Midbrain (tissue), 1 donor: ENCODE measurements around the gene ANKRD40CL.

Source experiments
- DNase-seq: peaks from one replicate; lab custom pipeline; 2025; lab: John Stamatoyannopoulos, UW

The ANKRD40CL gene

DNA sequence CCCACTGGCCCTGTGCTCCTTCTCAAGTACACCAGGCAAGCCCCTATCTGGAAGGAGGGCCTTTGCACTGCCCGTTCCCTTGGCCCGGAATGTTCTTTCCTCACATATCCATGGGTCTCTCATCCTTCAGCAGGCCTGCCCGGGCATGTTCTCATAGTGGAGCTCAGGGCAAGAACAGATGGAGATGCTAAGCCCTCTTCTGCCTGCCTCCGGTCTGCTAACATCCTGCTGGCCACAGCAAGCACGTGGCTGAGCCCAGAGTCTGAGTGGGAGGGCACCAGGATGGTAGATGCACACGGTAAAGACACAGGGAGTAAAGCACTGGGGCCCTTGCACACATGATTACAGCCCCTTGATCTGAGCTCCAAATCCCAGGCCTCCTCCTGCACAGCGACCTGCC lies 19.8 kb upstream of the ANKRD40CL start:
- DNase-seq: no peak

DNA sequence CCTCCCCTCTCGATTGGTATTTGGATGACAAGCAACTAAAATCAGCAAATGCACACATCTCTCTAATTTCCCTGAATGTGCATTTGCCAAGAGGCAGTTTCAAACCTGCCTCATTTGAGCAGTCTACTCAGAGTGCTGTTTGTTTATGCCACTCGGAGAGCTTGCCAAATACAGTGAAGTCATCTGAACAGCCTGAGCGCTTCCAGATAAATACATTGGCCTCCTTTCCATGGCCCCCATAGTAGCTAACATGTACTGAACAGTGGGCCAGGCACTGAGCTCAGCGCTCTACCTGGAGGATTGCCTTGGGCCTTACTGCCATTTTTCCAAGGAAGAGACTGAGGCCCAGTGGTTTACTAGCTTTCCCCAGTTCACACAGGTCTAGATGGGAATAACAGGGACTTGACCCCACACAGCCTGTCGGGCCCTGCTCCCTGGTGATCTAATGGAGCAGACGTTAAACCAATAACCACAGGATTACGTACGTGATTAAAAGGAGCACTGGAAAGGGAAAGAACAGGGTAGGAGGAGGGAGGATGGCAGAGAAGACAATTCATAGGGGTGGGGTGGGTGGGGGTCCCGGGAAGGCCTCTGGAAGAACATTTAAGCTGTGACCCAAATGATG lies 18.7 kb upstream of the ANKRD40CL start:
- peak; percentile 34 for DNase-seq

DNA sequence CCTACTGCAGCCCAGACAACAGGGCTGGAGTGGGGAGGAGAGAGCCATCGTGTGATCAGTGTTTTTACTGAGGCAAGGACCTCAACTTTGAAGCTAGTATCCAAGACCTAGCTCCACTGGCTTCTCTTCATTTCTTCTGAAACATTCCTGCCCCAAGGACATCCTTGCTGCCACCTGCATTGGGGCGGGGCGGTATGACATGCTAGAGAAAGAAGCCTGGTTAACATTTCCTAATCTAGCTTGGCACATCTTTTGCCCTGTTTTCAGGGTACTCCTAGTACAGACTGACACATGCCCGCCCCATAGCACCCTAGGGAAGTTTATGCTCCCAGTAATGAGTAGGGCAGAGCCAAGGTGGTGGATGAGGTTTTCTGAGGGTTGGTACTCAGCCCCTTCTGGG lies 17.8 kb upstream of the ANKRD40CL start:
- no peak for DNase-seq

DNA sequence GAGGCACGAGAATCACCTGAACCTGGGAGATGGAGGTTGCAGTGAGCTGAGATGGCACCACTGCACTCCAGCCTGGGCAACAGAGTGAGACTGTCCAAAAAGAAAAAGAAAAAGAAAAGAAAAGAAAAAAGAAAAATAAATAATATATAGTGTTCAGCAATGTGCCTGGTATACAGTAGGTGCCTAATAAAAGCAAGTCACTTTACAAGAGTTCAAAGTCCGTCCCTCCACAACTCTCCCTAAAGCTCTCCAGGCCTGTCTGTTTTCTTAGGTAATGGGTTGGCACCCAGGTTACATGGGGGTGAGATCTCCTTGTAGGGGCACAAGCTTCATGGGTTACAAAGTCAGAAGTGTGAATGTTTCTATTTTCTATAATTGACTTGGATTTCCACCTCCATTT lies 16.6 kb upstream of the ANKRD40CL start:
- DNase-seq: no peak

DNA sequence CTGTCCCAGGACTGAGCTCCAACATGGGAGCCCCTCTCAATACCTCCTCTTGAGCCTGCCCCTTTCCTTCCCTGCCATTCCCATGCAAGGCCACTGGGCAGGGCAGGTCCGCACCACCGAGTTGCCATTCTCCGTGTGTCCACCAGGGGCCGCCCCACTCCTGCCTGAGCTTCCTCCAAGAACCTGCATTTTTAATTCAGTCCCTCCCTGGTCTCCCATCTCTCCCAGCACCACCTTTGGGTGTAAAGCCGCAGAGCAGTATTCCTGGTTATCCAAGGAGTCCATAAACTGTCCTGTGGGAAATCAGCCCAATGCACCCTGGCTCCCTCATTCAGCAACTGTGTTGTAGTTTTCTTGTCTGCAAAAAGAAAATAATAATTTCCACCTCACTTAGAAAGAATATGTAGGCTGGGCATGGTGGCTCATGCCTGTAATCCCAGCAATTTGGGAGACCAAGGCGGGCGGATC lies 15.9 kb upstream of the ANKRD40CL start:
- peak; percentile 87 for DNase-seq

DNA sequence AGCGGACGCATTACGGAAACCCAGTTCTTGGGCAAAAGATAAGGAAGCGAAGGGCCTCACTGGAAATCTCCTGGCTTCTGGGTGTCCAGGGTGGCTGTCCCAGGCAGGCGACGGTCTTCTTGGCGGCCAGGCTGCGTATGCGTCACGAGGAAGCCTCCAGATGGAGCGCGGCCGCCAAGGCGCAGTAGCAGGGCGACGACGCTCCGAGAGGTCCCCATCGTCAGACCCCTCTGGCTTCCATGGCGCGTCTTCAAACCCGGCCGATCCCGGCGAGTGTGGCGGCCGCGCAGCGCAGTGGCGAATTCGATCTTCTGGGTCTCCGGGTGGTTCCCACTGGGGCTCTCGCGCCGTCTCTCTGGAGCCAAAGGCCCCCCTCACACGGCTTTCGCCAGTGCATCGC lies 13.8 kb upstream of the ANKRD40CL start:
- no peak for DNase-seq

DNA sequence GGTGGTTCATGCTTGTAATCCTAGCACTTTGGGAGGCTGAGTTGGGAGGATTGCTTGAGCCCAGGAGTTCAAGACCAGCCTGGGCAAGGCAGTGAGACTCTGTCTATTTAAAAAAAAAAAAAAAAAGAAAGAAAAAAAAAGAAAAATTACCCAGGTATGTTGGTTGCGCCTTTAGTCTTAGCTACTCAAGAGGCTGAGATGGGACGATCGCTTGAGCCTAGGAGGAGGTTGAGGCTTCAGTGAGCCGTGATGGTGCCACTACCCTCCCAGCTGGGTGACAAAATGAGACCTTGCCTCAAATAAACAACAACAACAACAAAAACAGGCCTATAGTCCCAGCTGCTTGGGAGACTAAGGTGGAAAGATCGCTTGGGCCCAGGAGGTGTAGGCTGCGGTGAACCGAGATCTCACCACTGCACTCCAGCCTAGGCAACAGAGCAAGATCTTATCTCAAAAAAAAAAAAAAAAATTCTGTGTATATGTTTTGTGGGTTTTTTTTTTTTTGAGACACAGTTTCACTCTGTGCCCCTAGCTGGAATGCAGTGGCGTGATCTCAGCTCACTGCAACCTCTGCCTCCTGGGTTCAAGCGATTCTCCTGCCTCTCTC lies 12.5 kb upstream of the ANKRD40CL start:
- no peak for DNase-seq

DNA sequence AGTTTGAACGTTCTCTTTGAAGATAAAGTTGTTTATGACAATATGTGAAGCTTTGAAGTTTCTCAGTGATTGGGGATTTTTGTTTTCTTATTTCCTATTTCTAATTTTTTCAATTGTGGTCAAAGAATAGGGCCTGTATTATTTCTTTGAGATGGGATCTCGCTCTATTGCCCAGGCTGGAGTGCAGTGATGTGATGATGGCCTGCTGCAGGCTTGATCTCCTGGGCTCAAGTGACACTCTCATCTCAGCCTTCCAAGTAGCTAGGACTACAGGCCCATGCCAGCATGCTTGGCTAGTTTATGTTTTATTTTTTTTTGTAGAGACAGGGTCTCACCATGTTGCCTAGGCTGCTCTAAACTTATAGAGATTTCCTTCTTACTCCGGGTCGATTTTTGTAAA lies 11.7 kb upstream of the ANKRD40CL start:
- DNase-seq: no peak

DNA sequence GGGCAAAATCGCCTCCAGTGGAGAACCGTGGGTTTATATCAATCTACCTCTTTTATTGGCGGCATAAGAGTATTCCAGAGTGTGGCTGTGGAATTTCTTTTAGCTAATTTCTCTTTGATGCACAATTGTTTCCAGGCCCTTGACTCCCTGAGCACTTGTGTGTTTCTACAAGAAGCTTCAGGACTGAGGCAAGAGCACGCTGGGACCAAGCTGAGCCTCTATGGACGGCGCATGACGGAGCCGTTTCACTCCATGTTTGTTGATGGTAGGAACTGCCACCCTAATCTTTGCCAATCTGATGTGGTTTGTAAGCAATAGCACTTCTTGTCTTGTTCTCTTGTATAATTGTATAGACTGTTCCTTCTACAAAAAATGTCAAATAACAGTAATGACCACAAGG lies 11.2 kb upstream of the ANKRD40CL start:
- DNase-seq: no peak

DNA sequence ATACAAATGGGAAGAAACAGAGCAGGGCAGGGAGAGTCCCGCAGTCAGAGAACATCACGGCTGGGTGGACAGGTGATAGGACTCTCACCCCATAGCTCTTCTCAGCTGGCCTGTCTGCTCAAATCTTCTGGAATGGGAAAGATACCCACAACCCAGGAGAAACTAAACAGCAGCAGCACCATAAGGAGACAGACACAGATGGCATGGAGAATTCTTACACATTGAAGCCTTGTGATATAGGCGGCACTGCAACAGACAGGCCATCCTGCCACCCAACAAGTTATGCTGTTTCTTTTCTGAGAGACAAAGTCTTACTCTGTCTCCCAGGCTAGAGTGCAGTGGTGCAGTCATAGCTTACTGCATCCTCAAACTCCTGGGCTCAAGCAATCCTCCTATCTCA lies 8.6 kb upstream of the ANKRD40CL start:
- DNase-seq: no peak

DNA sequence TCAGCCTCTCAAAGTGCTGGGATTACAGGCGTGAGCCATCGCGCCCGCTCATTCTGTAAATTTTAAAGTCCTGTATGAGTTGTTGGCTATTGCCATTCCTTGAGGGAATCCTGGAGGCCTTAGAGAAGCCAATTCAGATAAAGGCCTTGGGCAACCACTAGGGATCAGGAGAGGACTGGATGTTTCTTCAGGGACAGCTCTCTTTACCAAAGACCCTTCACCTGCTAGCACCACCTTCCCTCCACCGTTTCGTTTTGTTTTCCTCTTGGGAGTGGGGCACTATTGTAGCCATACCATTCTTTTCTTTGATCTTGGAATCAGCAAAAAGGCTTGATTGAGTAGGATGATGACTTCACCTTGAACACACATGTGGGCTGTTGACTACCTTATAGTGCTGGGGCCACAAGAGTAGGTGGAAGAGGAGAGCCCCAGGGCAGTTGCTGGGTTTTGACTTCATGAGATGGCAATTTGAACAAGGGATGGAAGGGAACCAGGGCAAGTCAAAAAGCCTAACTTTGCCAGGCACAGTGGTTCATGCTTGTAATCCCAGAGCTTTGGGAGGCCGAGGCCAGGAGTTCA lies 7.0 kb upstream of the ANKRD40CL start:
- DNase-seq: no peak

DNA sequence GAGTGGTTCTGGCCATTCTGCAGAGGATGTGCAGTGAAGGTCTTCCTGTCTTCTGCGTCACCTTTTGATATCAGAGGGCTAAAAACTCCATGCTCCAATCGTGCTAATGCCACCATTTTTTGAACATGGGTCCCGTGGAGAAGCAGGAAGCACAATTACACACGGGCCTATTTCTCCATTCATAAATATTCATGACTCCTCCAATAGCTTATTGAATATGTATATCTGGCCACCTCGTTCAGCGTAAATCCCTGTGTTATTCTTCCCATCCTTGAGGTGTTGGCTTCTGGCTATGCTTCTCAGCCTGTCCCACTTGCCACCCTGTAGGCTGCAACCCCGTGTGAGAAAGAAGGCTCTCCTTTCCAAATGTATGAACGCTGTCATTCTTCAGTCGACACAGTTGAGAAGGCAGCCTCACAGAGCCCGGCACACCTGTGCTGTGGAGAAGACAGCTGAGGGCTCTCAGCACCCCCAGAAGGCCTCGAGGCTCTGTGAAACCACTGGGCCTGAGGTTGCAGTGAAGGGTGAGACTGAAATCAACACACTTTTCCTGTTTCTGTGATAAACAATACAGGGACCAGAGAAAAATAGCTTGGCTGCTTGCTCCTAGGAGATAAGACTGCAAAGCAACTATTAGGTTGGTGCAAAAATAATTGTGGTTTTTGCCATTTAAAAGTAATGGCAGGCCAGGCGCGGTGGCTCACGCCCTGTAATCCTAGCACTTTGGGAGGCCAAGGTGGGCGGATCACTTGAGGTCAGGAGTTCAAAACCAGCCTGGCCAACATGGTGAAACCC lies 4.9 kb upstream of the ANKRD40CL start:
- no peak for DNase-seq

DNA sequence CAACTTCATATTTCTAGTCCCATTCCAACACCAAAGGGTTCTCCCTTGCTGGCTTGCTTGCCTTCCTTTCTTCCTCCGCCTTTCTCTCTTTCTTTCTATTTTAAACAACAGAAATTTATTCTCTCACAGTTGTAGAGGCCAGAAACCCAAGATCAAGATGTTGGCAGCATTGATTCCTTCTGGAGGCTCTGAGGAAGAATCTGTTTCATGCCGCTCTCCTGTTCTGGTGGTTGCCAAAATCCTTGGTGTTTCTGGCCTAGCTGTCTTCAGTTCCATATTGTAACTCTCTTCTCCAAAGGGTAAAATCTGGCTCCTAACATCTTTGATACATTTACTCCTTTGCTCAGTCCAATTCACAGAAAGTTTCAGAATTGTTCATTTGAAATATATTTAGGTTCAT lies 3.0 kb upstream of the ANKRD40CL start:
- DNase-seq: no peak

DNA sequence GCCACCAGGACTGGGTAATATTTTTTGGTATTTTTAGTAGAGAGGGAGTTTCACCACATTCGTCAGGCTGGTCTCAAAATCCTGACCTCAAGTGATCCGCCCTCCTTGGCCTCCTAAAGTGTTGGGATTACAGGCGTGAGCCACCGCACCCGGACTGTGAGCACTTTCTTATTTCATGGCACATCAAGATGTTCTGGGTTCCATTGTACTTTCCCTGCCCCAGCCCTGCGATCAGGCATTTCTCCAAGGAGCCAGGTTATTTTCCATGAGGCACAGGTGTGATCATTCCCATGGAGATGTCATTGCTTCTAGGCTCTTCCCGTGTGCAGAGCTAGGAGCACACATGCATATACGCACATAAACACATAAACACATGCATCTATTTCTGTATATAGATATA lies 2.6 kb upstream of the ANKRD40CL start:
- no peak for DNase-seq

DNA sequence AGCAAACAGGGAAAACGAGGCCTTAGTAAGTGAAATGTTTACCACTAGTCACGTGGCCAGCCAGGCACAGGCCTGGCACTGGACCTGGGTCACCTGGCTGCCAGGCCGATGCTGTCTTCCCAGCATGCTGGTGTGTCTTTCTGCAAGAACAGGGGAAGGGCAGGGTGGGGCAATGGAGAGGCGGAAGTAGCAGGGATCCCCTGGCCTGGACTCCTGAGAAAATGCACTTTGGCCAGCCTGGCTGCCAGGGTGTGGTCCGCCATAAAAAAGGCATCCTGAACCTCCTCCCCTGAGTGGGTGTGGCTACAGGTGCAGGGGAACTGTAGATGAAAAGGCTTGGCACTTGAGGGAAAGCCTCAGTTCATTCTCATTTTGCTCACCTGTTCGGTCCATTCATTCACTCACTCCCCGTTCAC lies 1.0 kb upstream of the ANKRD40CL start:
- no peak for DNase-seq

DNA sequence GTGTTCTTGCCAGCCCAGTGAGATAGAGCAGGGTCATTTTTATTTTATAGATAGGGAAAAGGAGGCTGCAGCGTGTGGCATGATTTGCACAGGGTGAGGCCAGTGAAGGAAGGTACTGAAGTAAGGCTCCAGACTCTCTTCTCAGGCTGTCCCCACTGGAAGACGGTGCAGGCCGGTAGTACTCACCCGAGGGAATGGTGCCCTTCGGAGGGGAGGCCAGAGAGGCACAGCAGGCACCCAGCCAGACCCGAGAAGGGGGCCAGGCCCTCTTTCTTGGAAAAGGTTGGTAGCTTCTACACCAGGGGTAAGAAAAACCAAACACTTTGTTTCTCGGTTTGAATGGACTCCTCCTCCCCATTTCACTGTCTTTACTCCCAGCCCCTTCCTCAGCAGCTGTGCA lies 288 bp downstream of the ANKRD40CL start:
- DNase-seq: no peak

DNA sequence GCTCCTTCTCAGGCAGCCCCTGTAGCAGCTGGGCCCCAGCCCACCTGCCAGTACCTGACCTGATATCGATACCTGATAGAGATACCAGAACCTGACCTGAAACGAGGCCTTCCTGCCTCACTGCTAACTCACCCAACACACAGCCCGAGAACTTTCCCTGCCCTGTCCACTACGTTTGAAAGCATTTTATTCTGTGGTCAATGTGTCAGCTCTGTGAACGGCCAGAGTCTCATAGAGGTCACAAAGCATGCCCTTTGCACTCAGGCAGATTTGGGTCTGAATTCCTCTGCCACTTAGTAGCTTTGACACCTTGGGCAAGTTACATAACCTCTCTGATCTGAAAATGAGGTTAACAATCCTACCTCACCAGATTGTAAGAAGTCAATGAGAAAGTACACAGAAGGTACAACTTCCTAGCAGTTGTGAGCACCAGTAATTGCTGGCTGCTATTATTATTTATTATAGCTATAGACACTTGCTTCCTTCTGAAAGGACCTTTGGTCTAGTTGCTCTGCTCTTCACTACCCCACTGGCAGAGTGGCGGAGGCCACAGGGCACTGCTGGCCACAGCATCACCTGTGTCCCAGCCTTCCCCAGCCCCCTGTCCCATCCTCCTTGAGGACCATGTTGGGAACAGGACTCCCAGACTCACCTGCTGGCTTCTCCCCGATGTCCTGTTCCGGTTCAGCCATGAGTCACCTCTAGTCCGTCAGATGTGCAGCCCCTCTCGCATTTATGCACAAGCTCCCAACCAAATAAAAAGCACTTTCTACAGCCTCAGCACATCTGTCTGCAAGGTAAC lies 895 bp downstream of the ANKRD40CL start:
- DNase-seq: no peak

DNA sequence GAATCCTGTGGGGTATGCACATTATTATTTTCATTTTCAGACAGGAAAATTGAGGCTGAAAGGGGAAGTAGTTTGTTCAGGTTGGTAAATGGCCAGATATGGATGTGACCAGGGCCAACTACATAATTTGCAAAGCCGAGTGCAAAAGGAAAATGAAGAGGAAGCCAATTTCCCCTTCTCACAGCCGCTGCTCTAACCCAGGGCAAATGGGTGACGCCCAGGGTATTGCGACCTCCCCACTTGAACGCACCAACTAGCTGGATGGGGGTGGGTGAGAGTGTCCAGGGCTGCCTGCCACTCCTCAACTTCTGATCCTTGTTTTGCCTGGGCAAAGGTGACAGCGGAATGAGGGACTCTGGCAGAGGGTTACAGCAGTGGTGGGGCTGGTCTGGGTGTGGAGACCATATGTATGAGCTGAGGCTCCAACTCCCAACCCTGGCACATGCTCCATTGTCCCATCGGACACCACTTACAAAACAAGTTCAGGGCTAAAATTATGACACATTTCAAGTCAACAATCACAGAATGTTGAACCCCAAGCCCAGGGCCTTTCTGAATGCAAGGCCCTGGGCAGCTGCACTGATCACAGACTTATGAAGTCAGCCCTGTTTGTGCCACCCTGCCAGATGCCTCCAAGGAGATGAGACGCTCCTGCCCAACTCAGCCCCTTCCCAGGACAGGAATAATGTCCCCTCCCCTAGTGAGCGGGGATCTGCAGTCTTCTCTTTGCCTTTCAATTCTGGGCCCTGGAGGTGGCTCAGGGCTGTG lies 1.7 kb downstream of the ANKRD40CL start:
- no peak for DNase-seq

DNA sequence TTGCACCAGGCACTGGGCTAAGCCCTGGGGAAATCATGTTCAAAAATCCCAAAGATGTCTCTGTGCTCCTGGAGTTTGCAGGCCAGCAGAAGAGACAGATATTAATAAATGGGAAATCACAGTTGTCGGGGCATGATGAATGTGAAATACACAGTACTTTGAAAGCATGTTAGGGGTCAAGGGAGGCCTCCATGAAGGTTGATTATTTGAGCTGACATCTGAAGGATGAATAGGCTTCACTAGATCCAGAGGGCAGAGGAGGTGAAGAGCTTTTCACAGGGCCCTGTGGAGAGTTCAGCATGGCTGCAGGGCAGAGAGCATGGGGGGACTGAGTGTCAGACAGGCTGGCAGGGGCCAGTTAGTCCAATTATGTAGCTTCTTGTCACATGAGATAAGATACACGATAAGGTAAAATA lies 2.6 kb downstream of the ANKRD40CL start:
- DNase-seq: no peak

DNA sequence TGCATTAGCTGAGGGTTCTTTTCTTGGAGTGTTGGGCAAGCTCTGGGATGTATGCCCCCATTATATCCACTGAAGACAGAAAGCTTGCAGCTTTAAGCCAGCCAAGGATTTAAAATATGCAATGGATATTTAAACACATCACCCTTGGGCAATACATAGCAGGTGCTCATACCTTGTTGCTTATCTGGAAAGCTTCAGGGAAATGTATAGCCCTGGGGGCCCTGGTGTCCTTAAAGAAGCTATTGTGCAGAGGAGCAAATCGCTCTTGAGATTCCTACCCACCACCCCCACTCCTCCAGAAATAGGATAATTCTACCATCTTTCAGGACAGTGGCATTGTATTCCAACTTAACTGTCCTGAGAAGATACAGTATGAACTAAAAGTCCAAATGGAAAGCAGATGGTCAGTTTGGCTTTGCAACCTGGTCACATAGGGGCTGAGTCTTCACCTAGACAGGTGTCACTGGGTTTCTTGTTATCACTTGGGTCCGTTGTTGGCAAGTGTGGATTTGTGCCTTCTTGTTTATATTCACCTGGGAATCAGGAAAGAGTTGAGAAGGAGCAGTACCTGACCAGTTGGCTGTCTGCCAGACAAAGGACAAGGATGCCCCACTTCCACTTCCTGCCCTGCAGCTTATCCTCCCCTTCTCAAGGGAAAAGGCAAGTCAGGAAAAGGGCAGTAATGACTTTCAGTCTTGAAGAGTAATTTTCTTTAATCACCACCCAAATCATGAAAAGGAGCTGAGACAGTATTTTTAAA lies 3.4 kb downstream of the ANKRD40CL start:
- DNase-seq: no peak

DNA sequence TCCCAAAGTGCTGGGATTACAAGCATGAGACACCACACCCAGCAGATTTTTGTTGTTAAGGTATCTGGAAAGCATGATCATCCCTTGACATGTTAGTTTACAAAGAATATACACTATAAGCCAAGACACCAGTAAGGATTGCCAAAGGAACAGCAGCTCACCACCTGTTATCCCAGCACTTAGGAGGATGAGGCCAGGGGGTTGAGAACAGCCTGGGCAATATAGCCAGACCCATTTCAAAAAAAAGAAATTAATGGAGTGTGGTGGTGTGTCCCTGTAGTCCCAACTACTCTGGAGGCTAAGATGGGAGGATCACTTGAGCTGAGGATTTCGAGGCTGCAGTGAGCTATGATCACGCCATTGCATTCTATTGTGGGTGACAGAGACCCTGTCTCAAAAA lies 5.1 kb downstream of the ANKRD40CL start:
- DNase-seq: no peak
